ENCODE measurements around the gene RASSF1.

Gene RASSF1

DNA sequence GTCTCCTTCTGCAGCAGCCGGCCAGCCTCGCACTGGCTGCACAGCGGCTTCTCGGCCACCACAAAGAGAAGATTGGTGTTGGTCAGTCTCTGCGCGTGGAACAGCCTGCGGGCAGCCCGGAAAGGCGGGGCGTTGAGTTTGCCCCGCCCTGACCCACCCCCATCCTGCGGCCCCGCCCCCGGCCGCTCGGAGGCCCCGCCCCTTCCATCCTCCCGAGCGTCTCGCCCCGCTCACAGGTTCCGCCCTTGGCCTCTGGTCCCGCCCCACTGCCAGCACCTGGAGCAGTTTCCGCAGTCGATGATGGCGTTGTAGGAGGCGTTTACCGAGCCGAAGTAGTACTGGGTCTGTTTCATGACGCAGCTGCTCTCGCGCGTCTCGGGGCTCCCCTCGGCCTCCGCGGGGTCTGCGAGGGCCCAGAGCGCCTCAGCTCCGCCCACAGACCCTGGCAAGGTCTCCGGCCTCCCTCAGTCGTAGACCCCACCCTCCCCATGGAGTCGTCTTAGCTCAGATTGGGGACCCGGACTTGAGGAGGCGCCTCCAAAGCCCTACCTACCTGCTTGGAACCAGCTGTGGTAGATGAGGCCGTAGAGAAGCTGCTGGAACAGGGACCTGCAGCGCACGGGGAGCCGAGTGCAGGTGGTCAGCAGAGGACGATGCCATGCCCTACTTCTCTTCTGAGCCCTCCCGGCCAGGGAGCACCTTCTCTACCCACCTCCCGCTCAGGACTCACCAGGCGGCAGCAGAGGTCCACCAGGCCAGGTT, 24.6 kb upstream of the RASSF1 start:
- peak; percentile 73 for DNase-seq

DNA sequence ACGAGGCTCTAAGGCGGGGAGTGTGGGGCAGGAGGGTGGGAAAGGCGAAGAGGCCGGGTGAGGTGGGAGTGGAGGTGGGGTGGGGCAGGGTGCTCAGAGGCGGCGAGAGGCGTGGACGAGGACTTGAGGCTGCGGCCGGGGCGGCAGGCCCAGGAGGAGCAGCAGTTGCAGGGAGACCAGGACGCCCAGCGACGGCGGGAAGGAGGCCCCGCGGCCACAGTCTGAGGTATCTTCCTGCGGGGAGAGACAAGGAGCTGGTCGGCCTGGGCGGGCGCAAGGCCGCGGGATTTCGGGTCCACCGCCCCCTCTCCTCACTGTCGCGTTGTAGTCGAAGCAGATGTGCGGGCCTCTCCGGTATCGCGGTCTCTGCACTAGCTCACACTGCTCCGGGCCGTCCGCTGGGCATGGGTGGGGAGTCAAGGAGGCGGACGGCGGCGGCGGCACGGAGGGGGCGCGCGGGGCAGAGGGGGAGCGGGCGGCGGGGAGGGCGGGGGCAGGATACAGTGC, 24.0 kb upstream of the RASSF1 start:
- DNase-seq: no peak

DNA sequence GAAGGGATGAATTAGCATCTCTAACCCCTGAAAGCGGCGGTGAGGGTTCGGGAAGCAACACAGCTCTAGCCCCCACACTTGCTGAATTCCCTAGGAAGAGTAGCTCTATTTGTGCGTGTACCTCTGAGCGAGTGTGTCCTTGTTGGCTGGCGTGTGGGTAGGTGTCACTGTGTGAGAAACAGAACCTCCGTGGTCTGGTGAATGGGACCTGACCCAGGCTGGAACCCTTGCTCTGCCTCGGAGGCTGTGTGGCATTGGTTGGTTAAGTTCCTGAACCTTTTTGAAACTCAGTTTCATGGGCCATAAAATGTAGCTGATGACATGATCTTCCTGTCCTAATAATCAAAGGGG, 19.1 kb upstream of the RASSF1 start:
- DNase-seq: no peak

DNA sequence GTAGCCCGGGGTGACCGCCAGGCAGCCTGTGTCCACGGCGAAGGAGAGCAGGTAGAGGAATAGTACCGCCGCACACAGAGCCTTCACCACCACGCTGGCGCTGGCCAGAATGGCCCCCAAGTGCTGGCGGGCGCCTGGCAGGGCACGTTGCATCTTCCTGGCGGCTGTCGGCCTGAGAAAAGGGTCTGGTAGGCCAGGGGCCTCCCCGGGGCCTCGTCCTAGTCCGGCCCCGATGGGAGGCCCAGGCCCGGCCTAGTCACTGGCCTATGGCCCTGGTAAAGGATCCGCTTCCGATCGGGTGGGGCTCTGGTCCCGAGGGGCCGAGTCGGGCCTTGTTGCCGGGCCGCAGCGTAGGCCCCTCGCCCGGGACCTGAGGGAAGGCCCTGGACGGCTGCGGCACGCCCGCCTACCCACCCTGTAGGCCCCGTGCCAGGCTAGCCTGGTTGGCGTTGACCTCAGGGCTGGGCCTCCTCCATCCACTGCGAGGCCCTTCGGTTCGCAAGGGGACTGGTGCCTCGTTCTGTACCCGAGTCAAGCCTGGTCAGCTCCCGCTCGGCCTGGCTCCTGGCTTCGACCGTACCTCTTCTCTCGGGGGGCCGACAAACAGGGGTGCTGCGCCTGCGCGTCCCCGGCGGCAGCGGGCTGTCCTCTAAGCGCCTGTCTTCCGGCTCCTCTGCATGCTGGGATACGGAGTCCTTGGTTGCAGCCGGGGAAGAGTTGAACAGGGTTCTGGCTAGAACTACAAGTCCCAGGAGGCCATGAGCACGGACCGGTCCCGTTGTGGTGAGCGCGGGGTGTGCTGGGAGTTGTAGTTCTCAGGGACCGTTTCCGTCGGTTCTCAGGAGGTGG, 18.5 kb upstream of the RASSF1 start, which contains the start of gene TMEM115:
TMEM115 (minus strand) TSS at position 611 of the 849 bp plus-strand sequence; CDS start at position 153, 458 bp downstream.
- peak; percentile 98 for DNase-seq

DNA sequence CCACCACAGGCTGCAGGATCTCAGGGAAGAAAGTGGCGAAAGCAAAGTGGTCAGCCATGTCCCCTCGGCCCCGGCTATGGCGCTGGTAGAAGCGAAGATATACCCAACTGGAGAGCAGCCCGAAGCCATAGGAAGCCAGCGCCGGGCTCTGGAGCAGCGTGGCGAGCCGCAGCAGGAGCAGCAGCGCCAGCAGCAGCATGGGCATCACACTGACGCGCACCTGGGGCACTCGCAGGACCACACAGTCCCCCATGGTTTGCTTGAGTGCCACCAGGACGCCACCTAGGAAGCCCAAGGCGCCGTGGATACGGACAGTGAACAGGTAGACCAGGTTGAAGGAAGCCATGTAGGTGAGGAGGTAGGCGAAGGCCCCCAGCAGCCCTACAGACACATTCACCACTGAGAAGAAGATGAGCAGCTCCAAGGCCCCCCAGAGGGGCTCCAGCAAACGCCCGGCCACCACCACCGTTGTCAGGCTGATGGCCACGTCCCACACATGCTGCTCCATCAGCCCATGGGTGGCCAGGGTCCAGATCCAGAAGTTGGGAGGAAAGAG, 17.8 kb upstream of the RASSF1 start:
- no peak for DNase-seq

DNA sequence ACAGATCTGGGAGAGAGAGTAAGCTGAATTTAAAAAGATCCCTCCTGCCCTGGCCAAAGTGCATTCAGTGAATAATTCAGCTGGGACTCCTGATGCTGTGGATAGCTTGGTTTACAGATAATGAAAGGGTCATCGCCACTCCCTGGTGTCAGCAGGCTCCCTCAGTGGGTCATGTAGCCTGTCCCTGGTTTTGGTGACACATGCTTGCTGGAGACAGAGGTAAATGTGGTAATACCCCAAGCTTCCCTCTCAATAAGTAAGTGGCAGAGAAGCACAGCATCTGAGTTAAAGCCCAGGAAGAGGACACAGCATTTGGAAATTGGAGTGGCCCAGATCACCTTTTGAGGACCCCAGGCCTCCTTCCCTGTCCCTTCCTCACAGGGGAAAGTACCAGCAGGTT, 16.8 kb upstream of the RASSF1 start:
- no peak for DNase-seq

DNA sequence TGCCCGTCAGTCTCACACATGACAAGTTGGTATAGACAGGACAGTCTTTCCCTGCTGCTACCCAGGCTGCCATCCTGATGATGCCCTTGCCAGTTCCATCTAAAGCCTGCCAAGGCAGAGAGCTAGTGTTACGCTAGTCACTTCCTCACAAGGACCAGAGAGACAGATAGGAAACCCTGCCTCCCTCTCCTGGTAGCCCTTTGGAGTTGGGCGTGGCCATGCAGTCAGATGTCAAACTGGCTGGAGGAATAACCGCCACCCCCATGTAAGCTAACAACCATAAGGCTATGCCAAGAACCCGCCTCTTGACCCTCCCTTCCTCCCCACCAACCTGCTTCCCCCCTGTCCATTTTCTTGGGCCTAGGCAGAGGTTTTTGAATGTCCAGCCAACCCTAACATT, 15.9 kb upstream of the RASSF1 start:
- peak; percentile 75 for DNase-seq

DNA sequence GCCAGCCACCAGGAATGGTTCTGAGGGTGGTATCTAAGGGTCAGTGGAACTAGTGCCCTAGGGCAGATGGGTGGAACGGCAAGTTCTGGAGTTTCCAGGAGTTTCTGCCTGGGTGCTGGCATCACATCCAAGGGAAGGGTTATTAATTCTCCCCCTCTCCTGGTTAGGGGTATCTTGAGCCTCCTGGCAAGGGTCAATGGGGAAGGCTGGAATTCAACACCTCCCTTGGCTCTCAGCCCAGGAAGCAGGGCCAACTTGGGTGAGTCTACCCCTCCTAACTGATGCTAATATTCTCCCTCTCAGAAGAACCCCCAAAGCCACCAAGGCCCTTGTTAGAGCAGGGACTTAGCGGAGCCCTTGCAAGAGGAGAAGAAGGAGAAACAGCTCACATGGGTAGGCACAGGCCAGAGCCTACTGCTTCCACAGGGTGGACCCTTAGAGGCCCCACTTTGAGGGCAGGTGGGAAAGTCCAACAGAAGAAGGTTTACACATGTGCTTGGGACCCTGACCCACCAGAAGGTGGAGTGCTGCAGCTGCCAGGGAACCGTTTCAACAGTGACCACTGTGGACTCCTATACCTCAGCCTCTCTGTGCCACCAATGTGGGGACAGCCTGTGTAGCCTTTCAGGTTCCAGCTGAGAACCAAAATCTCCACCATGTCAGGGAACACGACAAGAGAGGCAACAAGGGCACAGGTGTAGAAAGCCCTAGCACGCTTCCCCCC, 15.4 kb upstream of the RASSF1 start:
- no peak for DNase-seq

DNA sequence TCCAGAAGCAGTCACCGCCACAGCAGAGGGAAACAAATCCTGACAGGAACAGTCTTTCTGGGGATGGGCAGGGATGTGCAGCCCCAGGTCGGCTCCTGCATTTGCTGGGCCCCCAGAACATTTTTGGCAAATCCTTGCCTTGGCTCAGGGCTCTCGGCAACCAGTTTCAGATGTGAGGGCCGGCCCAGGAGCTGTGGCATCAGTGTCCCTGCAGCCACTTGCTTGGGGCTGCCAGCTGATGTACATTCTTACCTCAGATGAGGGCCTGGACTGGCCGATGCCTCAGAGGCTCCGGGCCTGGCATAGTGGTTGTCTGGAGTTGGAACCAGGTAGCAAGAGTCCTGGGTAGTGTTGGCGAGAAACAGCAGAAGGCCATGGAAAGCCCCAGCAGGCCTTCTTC, 14.2 kb upstream of the RASSF1 start:
- no peak for DNase-seq

DNA sequence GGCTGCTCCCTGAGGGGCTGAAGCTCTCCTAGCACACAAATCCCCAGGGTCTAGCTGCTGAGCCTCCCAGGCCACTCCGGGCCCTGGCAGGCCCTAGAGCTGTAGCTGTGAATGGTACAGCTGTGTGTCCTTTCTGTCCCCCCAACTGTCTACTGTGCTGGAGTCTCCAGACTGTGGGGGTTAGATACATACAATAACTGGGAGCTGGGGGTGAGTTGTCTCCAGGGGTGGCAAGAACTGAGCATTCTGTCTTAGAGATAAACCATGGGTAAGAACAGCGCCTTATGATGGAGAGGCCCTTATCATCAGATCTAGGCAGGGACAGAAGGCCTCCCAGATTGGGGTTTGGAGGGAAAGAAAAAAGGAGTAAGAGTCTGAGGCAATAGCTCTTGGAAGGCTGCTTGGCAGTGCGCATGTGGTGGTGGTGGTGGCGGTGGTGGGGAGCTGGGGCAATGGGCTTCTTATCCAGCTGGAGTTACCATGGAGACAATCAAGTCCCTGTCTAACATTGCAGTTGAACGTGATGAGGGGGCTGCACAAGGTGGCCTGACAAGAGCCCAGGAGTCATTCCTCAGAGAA, 13.6 kb upstream of the RASSF1 start:
- no peak for DNase-seq

DNA sequence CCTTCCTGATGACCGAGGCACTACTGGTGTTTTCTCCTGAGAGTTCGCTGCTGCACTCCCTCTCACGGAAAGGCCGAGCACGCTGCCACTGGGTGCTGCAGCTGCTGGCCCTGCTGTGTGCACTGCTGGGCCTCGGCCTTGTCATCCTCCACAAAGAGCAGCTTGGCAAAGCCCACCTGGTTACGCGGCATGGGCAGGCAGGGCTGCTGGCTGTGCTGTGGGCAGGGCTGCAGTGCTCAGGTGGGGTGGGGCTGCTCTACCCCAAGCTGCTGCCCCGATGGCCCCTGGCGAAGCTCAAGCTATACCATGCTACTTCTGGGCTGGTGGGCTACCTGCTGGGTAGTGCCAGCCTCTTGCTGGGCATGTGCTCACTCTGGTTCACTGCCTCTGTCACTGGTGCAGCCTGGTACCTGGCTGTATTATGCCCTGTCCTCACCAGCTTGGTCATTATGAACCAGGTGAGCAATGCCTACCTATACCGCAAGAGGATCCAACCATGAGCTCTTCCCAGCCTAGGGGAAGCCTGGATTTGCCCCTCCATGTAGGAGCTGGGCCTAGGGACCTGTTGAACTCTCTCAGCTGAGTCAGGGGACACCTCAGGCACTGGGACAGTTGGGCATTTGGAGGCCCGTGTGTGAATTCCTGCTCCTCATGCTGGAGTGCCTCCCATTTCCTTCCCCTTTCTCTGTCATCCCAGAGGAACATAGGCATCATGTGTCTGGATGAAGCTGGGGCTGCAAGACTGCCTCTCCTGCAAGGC, 12.8 kb upstream of the RASSF1 start:
- DNase-seq: no peak

DNA sequence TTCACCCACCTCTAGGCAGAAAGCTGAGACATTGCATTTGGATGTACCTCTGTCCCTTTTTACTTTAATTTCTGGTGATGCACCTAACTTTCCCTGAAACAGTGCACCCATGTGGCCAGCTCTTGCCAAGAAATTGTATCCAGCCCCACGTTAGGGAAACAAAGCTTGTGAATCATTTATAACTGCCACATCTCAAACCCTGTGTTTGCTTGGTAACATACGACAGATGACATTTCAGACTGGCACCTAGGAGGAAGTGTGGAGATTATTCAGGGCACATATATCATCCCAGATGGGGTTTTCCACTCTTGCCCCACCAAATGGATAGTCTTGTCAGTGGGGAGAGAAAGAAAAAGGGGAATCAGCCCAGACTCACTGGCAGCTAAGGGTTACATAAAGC, 12.1 kb upstream of the RASSF1 start:
- peak; percentile 48 for DNase-seq

DNA sequence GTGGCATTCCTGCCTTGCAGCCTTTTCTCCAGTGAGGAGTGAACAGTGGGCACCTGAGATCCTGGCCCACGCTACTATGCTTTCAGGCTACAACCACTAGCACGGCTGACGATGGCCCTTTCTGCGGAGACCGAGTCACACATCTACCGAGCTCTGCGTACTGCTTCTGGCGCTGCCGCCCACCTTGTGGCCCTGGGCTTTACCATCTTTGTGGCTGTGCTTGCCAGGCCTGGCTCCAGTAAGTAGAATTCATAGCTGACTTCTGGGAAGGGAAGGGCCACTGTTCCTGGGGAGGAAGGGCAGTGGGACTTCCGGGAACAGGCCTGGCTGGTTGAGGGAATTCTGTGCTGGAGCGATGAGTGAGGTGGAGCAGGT, 10.7 kb upstream of the RASSF1 start:
- DNase-seq: no peak

DNA sequence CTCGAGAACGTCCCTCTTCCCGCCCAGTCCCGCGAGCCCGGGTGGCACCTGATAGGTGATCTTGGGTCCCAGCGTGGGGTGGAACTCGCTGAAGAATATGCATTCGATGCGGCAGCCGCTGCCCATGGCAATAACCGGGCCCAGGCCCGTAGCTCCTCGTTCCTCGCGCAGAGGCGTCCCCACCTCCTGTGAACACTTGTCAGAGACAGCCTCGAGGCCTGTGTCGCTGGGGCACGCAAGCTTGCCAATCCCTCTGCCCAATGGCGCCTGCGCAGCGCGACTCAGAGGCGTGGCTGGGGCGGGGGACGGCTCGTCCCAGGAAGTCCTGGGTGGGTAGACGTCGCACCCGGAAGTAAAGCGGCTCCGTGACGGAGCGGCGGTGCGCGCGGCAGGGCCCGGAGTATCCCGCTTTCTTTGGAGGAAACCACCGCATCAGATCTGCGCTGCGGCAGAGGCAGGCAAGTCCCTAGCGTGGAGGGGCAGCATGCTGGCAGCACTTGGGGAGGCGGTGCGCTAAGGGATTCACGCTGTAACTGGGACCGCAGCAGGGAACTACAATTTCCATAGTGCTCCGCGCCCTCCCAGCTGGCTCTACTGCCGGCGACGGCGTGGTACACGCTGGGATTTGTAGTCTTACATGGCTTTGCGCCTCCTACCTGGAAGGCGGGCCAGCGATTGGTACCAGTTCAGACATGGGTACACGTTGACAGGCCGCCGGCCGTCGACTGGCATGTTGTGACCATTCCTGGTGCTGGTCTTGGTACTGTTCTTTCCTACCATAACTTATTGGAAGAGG, 10.1 kb upstream of the RASSF1 start, which contains the start of the genes CYB561D2 and NPRL2:
CYB561D2 (plus strand) TSS at position 336 of the 796 bp plus-strand sequence. CDS start 572 bp downstream, outside the sequence.
NPRL2 (minus strand) TSS at position 249 of the 796 bp plus-strand sequence; CDS start at position 126, 123 bp downstream.
- peak; percentile 95 for DNase-seq

DNA sequence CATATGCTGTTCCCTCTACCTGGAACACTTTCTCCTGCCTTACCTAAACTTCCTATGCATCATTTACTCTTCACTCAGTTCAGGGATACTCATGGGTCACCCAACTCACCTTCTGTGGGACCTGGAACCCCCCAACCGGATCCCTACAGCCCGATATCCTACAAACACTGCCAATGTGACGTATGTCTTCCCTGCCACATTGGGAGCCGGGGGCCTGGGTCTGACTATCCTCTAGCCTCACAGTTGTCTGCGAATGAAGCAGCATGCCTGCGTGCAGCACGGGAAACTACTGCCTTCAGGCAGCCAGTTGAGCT, 9.5 kb upstream of the RASSF1 start:
- DNase-seq: no peak

DNA sequence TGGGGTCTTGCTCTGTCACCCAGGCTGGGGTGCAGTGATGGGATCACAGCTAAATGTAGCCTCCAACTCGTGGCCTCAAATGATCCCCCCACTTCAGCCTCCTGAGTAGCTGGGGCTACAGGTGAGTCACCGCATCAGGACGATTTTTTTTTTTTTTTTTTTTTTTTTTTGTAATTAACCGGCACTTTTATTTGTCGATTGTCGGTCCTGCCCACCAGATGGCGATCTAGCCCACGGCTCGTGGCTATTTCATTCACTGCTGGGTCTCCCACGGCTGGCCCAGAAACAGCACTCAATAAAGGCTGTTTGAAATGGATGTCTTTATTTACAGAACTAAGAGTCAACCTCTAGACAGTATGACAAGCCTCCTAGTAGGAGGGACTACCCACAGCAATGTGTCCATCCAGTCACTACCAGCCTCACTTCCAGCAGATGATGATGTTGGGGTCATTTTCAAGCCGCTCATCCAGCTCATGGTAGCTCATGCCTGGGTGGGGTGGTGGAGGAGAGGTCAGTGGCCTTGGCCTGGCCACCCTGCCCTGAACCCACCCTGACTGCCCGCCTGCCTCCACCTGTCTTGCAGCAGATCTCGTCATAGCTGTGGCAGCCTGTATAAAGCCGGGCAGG, 6.7 kb upstream of the RASSF1 start:
- DNase-seq: peak; percentile 62

DNA sequence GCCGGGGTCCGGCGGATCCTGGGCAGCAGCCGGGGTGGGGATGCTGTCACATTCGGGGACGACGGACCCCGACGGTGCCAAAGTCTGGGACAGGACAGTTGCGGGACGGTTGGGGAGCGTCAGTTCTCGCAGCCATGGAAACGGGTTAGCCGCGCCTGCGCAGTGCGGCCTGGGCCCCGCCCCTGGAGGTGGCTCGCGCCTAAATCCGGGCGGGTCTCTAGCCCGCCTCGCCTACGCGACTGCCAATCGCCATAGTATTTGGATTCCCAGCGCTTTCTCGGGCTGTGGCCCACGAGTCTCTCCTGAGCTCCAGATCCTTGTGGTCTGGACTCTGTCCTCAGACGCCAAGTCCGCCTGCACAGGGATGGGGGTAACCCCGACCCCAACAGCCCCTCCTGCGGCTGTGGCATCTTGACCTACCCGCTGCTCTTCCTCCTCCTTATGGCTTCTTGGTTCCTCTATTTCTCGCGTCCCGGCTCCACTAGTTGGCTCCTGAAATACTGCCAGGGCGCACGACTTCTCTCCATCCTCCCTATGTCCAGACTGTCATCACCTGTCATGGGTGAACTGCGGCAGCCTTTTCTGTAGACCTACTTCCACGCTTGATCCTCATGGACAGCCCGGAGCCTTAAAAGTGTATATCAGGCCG, 5.1 kb upstream of the RASSF1 start, which contains the start of gene ZMYND10:
ZMYND10 (minus strand) TSS at position 147 of the 649 bp plus-strand sequence. CDS start 153 bp downstream, outside the sequence.
- peak; percentile 73 for DNase-seq

DNA sequence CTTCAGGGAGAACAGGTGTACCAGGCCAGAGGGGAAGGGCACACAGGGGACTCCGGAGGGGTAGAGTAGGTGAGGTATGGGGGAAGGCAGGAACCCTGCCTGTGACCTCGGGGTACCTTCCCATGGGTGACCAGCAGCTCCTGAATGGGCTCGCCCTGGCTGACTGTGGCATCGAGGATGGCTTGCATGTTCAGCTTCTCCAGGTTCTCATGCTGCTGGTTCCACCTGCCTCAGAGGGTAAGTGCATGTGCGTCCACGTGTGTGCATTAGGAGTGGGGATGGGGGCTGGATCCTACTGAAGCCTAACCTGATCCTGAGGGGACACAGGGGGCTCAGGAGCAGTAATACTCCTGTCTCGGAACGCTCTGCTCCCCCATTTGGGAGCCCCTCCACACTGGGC, 4.4 kb upstream of the RASSF1 start:
- no peak for DNase-seq

DNA sequence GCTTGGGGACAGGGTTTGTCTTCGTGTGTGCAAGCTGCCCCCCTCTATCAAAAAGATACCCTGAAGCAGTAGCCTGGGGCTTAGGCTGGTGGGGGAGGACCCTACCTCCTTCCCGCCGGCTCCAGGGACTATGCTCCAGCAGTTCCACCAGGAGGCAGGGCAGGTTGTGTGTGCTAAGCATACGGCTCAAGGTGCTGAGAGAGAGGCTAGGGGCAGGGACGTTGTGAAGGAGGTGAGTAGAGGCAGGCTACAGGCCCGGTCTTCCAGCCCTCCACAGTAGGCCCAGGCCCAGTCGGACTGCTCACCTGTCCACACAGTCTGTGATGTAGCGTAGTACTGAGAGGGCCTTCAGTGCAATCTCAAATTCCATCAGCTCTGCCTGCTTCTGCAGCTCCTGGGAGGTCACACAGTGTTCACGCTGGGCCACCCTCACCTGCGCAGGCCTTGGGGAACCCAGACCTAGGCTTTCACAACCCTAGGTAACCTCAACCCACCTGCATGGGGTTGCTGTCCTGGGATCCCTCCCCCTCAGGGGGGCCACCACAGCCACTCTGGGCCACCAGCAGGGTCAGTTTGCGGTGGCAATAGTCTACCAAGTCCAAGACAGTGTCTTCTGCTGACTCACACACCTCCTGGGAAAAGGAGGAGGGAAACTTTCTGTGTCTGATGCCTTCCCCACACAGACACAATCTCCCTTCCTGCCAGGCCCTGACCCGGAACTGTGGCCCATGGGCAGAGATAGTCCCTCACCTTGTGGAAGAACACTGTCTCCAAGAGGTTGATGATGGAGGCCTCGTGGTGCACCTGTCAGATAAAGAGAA, 2.4 kb upstream of the RASSF1 start:
- no peak for DNase-seq

Measured in MV-4-11 (cell line).